Measurements from ENCODE around the gene EPHX1.

- no peak for TF ChIP-seq POLR2A (IDR thresholded peaks at IDR 0.05; ENCODE audit: low read length)
- no peak for TF ChIP-seq GATA1 (IDR thresholded peaks at IDR 0.05; ENCODE audit: low read depth, low read length)
These were observed 15.2 kb downstream of the EPHX1 start for GRCh38 chr1:225825078-225825477.

All from erythroblast (primary cell).